ENCODE data around the gene IL6.
"Not testable (repeated sequence)": the region's sequence is repeated elsewhere in the genome, so short reads cannot be mapped to it uniquely, and the experiment has no call there.

IL6 gene

GRCh38 chr7:22703978-22704610 lies 22.9 kb upstream of the IL6 start:
- in situ Hi-C loops (cut with HindIII; ENCODE audit: low sequenced_read_pairs): not testable (repeated sequence)

GRCh38 chr7:22704722-22705121 lies 22.3 kb upstream of the IL6 start:
- in situ Hi-C loops (cut with HindIII; ENCODE audit: low sequenced_read_pairs): not testable (repeated sequence)

DNA sequence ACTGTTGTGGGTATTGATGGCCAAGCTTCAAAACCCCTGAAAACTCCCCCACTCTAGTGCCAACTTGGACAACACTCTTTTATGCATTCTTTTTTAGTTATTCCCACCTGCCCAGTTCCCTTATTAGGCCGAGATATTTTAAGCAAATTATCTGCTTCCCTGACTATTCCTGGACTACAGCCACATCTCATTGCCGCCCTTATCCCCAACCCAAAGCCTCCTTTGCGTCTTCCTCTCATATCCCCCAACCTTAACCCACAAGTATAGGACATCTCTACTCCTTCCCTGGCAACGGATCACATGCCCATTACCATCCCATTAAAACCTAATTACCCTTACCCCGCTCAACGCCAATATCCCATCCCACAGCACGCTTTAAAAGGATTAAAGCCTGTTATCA lies 21.1 kb upstream of the IL6 start:
- in situ Hi-C loops (cut with HindIII; ENCODE audit: low sequenced_read_pairs): not testable (repeated sequence)

GRCh38 chr7:22707026-22707691 lies 19.8 kb upstream of the IL6 start:
- in situ Hi-C loops (cut with HindIII; ENCODE audit: low sequenced_read_pairs): not testable (repeated sequence)

DNA sequence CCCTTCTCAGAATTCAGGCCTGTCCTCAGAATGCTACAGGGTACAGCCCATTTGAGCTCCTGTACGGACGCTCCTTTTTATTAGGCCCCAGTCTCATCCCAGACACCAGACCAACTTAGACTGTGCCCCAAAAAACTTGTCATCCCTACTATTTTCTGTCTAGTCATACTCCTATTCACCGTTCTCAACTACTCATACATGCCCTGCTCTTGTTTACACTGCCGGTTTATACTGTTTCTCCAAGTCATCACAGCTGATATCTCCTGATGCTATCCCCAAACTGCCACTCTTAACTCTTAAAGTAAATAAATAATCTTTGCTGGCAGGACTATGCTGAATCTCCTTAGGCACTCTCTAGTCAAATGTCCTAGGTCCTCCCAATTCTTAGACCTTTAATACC lies 18.8 kb upstream of the IL6 start:
- in situ Hi-C loops (cut with HindIII; ENCODE audit: low sequenced_read_pairs): not testable (repeated sequence)

- in situ Hi-C loops (cut with HindIII; ENCODE audit: low sequenced_read_pairs): not testable (repeated sequence)
These were observed 18.3 kb upstream of the IL6 start for GRCh38 chr7:22708677-22709061.

GRCh38 chr7:22709062-22709829 lies 17.8 kb upstream of the IL6 start:
- in situ Hi-C loops (cut with HindIII; ENCODE audit: low sequenced_read_pairs): not testable (repeated sequence)

DNA sequence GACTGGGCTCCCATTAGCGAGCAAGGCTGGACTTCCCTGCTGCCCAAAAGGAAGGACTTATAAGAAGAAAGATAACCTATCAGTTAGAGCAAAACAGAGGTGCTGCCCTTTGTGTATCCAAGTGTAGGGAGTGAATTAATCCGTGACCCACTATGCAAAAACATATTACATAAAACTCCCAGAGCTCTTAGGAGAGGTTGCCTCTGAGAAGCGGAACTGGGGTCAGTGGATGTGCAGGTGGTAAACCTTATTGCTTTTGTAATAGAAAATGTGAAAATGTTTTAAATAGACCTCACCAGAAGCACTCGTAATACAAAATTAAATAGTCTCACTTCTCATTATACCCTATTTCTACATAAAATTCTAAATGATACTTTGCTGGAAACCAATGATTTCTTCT lies 17.1 kb upstream of the IL6 start:
- in situ Hi-C loops (cut with HindIII; ENCODE audit: low sequenced_read_pairs): loop anchor here (10.0 kb wide), 1 partner anchor 455 kb away; no protein-coding TSS in a partner anchor

DNA sequence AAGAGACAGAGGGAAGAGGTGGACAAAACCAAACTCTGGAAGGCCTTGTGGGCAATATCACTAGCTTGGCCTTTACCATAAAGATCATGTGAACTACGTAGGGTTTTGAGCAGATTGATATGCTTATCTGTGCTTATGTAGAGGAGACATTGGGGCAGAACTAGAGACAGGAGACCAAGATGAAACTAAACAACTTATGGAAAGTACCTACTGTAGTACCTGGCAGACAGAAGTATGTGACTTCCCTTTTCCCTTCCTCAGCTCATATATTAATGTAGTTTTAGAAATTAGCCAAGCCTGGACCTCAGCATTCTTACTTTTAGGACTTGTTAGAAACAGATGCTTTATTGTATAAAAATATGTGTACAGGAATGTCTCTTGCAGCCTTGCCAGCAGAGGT lies 14.0 kb upstream of the IL6 start:
- in situ Hi-C loops (cut with HindIII; ENCODE audit: low sequenced_read_pairs): loop anchor here (10.0 kb wide), 1 partner anchor 458 kb away; no protein-coding TSS in a partner anchor

DNA sequence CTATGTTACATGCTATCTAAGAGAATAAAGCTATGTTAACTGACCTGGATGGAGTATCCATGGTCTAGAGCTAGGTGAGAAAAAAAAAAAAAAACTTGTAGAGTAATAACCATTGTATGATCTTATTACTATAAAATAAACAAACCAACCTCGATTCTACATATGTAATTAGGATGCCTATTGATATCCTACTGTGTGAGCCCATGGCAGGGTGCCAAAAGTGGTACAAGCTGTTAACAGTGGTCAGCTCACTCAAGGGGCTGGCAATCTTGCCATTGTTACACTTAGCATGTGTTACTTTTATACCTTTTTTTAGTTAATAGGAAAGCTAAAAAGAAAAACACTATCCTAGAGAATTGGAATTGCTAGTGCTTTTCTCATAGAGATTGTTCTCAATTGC lies 13.5 kb upstream of the IL6 start:
- in situ Hi-C loops (cut with HindIII; ENCODE audit: low sequenced_read_pairs): loop anchor here (10.0 kb wide), 1 partner anchor 459 kb away; no protein-coding TSS in a partner anchor

DNA sequence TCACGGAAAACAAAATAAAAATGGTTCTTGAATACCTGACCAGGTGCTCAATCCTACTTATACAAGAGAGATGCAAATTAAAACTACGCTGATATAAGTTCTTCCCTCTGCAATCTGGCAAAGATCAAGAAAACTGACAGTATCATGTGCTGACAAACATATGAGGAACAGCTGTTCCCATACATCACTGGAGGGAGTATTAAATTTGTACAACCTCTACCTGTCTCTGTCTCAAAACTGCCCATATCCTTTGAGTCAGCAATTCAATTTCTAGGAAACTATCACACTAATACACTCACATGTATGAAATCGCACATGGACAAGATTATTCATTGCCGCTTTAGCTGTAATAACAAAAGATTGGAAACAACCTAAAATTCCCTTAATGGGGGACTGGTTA lies 11.0 kb upstream of the IL6 start:
- in situ Hi-C loops (cut with HindIII; ENCODE audit: low sequenced_read_pairs): loop anchor here (10.0 kb wide), 1 partner anchor 461 kb away; no protein-coding TSS in a partner anchor

DNA sequence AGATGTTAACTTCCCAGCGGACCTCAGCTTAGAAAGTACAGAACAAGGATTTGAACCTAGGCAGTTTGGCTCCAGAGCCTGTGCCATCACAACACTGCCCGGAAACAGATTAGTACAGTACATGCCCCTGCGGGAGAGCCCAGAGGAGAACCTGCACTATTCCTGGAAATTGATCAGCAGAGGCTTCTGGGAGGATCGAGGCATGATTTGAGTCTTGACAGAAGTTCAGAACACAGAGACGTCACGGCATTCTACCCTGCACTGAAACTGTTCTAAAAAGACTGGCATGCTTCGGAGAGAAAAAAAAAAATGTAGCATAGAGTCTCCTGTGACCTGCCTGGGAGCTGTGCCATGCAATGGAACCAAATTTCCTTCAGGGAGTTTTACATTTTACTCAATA lies 9.2 kb upstream of the IL6 start:
- in situ Hi-C loops (cut with HindIII; ENCODE audit: low sequenced_read_pairs): loop anchor here (10.0 kb wide), 1 partner anchor 463 kb away; no protein-coding TSS in a partner anchor

DNA sequence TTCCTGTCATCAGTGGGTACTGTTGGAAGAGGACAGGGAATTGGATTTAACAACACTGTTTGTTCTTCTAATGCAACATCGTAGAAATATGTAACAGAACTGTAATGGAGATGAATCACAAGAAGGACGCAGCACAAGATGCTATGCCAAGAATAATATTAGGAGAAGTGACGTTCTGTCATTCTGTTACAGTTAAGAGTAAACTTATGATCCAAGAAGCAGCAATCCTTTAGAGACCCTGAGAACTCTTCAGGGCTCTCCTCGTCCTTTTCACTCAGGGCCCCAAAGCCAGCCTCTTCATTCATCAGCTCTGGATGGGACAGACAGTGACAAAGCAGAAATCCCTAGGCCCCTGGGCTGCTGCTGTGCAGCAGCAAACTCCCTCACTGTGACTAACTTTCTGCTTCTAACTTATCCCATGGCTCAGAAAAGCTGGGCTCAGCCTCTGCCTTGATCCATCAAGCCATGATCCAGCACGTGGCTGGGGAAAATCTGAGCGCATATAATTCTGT lies 8.7 kb upstream of the IL6 start:
- in situ Hi-C loops (cut with HindIII; ENCODE audit: low sequenced_read_pairs): loop anchor here (10.0 kb wide), 1 partner anchor 463 kb away; no protein-coding TSS in a partner anchor

GRCh38 chr7:22718911-22719420 lies 8.0 kb upstream of the IL6 start:
- in situ Hi-C loops (cut with HindIII; ENCODE audit: low sequenced_read_pairs): loop anchor here (10.0 kb wide), 1 partner anchor 464 kb away; no protein-coding TSS in a partner anchor

DNA sequence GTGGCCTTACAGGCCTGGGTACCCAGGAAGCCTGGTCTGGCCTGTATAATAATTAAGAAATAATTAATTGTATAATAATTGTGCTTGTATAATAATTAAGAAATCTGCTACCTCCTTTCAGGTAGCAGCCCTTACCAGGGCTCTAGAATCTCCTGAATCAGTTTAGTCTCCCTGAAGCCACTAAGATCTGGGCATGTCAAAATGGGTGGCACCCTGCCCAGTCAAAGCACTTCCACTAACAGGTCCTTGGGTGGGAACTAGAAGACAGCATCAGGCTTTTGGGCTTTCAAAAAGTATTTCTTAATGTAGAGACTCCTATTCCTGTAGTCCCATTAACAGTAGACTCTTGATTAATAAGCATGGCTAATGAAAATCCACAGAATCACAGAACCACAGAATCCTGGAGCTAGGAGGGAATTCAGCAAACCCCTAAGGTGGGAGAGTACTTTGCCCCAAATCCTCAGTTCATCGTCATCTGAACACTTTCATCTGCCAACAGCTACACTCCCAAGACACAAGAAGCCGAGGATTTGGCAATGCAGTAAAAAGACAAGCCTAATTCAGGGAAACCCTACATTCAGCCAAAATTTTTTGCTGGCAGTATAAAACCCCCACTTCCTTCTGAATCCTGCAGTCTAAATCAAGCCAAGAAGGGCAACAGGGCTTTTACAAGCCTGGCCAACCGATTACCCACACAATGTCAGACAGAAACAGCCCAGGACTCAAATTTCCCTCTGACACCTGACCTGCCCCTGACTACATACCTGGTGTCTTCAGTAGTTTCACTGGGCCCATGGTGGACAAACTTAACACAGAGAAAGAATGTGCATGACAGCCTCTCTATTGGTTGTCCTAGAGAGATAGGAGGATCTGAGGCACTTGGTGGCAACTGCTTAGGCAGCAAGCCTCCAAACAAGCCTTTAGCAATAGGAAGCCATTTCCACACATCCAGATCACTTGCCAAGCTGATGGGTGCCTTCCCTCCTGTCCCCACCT lies 5.9 kb upstream of the IL6 start:
- in situ Hi-C loops (cut with HindIII; ENCODE audit: low sequenced_read_pairs): no loop called here

DNA sequence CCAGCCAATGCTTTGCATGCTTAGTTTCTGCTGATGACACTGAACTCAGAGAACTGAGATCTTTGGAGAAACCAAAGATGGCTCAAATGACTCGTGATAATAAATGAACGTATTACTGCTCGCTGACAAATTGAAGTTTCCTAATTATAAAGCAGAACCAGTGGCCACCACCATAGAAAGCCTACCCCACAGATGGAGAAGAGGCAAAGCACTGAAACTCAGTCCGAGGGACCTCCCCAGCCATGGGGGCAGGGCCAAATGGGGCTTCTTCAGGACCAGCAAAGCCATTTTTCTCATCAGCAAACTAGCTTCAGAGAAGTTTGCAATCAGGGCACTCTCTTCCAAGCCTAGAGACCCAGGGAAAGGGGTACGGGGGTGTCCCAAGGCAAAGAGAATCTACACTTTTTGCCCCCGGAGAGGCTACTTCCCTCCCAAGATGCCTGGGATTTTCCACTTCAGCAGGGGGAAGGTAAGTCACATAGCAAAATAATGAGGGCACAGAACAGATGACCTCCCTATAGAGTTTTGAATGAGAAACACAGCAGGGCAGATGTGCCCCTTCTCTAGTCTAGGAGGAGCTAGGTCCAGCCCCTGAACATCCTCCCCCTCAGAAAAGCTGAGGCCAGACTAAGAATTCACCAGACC lies 4.3 kb upstream of the IL6 start:
- in situ Hi-C loops (cut with HindIII; ENCODE audit: low sequenced_read_pairs): no loop called here

DNA sequence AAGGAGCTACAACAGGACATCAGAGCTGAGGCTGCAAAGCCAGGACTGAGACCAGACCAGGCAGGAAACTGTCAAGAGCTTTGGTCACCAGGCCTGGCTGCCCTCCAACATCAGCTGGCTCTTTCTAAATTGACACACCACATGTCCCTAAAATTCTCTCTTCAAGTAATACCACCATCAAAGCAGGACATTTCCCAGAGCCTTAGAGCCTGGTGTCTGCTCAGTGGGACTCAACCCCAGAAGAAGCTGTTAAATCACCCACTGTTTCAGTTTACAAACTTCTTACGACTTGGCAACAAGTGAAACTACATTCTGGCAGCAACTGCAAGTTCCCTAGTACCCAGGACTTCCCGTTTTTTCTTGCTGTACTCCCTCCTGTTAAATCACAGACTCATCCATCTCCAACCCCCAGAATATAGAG lies 3.8 kb upstream of the IL6 start:
- in situ Hi-C loops (cut with HindIII; ENCODE audit: low sequenced_read_pairs): no loop called here

DNA sequence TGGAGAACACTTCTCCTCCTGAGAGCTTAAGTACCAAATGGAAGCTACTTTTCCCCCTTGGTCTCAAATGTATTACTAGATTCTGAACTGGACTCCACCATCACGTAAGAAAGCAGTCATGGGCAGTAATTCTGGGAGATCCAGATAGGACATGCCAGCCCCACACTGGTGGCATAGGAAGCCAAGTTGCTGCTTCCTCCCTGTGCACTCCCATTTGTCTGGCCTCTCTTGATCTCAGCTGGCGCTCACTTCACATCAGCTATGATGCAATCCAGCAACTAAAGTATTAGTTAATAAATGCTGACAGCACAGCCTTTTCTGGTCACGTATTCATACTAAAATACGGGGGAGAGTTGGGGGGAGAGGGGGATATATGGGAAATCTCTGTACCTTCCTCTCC lies 3.4 kb upstream of the IL6 start:
- in situ Hi-C loops (cut with HindIII; ENCODE audit: low sequenced_read_pairs): no loop called here

GRCh38 chr7:22724861-22725260 lies 2.1 kb upstream of the IL6 start:
- in situ Hi-C loops (cut with HindIII; ENCODE audit: low sequenced_read_pairs): no loop called here

All from DLD1 (cell line).